ENCODE measurements around the gene SHE.

SHE gene

DNA sequence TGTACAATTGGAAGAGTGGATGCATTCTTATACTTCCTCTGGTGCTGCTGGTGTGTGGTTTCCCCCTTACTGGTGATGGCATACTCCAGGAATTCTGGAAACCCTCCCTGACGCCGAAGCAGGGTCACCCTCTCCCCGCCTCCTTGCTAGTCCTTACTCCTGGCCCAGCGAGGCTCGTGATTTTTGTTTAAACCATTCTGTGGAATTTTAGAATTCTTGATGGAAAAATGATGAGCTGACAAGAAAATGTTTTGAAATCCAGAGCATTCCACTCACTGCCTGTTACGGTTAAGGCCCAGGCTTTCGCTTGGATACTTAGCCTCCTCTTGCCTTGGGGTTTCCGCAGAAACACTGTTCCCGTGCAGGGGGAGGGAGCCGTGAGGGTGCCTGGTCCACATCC lies 55.9 kb downstream of the SHE start:
- DNase-seq: no peak
- no peak overlapping the region for H3K27ac ChIP-seq (ENCODE audit: low read length)

GRCh38 chr1:154445040-154445472 lies 57.2 kb downstream of the SHE start:
- H4K20me1 ChIP-seq (ENCODE audit: insufficient read depth, low read length): 0 out of 2 replicates have a peak, but pooled peaks cover 4% of the 10 kb centered on the region
- no peak overlapping the region; the same call in 1 of the 2 replicates for H3K27ac ChIP-seq (ENCODE audit: low read length)
- H3K79me2 ChIP-seq (ENCODE audit: low read length): peaks cover 62% of the 10 kb centered on the region
- no peak overlapping the region for H3K4me3 ChIP-seq (ENCODE audit: low read length)
- no peaks in the 10 kb centered on the region for H3K27me3 ChIP-seq (replicated peaks; ENCODE audit: insufficient read depth, low read length)
- H3K36me3 ChIP-seq (replicated peaks; ENCODE audit: insufficient read depth, low read length): peaks cover 43% of the 10 kb centered on the region
- TF ChIP-seq EZH2phosphoT487 (IDR thresholded peaks at IDR 0.05; ENCODE audit: low read length) (no peak), CTCF (IDR thresholded peaks at IDR 0.05; ENCODE audit: low read length) (no peak)
- DNase-seq: peak; percentile 73
- H3K9me3 ChIP-seq (replicated peaks; ENCODE audit: insufficient read depth, low read length): no peaks in the 10 kb centered on the region
- peaks cover 19% of the 10 kb centered on the region for H3K4me1 ChIP-seq (ENCODE audit: low read length)
- H3F3A ChIP-seq (ENCODE audit: insufficient read depth, low read length): peaks cover 31% of the 10 kb centered on the region
- H3K9ac ChIP-seq (ENCODE audit: low read length): no peak overlapping the region
- H3K4me2 ChIP-seq (ENCODE audit: low read depth, low read length): no peak overlapping the region
- H3K9me2 ChIP-seq (replicated peaks; ENCODE audit: insufficient read depth, low read length): no peaks in the 10 kb centered on the region
- no peak overlapping the region for H2AFZ ChIP-seq (ENCODE audit: low read length)

More for the DNA sequence above, 55.9 kb downstream of the SHE start:
- no peak overlapping the region for H3K4me3 ChIP-seq (ENCODE audit: low read length)
- H3K36me3 ChIP-seq (replicated peaks; ENCODE audit: insufficient read depth, low read length): peaks cover 47% of the 10 kb centered on the region
- no peaks in the 10 kb centered on the region for H4K20me1 ChIP-seq (ENCODE audit: insufficient read depth, low read length)
- TF ChIP-seq EZH2 (optimal IDR thresholded peaks at IDR 0.05; ENCODE audit: low read depth, low read length) (no peak), EZH2phosphoT487 (IDR thresholded peaks at IDR 0.05; ENCODE audit: low read length) (no peak), CTCF (IDR thresholded peaks at IDR 0.05; ENCODE audit: low read length) (no peak)
- no peaks in the 10 kb centered on the region for H3K9me2 ChIP-seq (replicated peaks; ENCODE audit: insufficient read depth, low read length)
- peaks cover 9% of the 10 kb centered on the region for H3K4me1 ChIP-seq (ENCODE audit: low read length)
- peaks cover 50% of the 10 kb centered on the region for H3K79me2 ChIP-seq (ENCODE audit: low read length)
- no peaks in the 10 kb centered on the region for H3K27me3 ChIP-seq (replicated peaks; ENCODE audit: insufficient read depth, low read length)
- peaks cover 31% of the 10 kb centered on the region for H3F3A ChIP-seq (ENCODE audit: insufficient read depth, low read length)
- no peak overlapping the region for H3K4me2 ChIP-seq (ENCODE audit: low read depth, low read length)
- no peak overlapping the region for H2AFZ ChIP-seq (ENCODE audit: low read length)
- no peaks in the 10 kb centered on the region for H3K9me3 ChIP-seq (replicated peaks; ENCODE audit: insufficient read depth, low read length)
- no peak overlapping the region for H3K9ac ChIP-seq (ENCODE audit: low read length)

GRCh38 chr1:154443274-154444013 lies 58.8 kb downstream of the SHE start:
- Histone ChIP-seq H3K36me3 (replicated peaks; ENCODE audit: insufficient read depth, low read length) (peaks cover 38% of the 10 kb centered on the region), H3K9ac (ENCODE audit: low read length) (no peak overlapping the region), H3K9me2 (replicated peaks; ENCODE audit: insufficient read depth, low read length) (no peaks in the 10 kb centered on the region), H3K4me3 (ENCODE audit: low read length) (no peak overlapping the region), H3K4me2 (ENCODE audit: low read depth, low read length) (no peak overlapping the region), H2AFZ (ENCODE audit: low read length) (no peak overlapping the region), H4K20me1 (ENCODE audit: insufficient read depth, low read length) (0 out of 2 replicates have a peak, but pooled peaks cover 4% of the 10 kb centered on the region), H3K4me1 (ENCODE audit: low read length) (peaks cover 32% of the 10 kb centered on the region), H3K27ac (ENCODE audit: low read length) (no peak overlapping the region), H3F3A (ENCODE audit: insufficient read depth, low read length) (peaks cover 44% of the 10 kb centered on the region), H3K9me3 (replicated peaks; ENCODE audit: insufficient read depth, low read length) (no peaks in the 10 kb centered on the region), H3K27me3 (replicated peaks; ENCODE audit: insufficient read depth, low read length) (no peaks in the 10 kb centered on the region), H3K79me2 (ENCODE audit: low read length) (peaks cover 71% of the 10 kb centered on the region)
- no peak for DNase-seq
- TF ChIP-seq EZH2phosphoT487 (IDR thresholded peaks at IDR 0.05; ENCODE audit: low read length) (no peak), EZH2 (optimal IDR thresholded peaks at IDR 0.05; ENCODE audit: low read depth, low read length) (no peak), CTCF (IDR thresholded peaks at IDR 0.05; ENCODE audit: low read length) (no peak)
